ENCODE measurements around the gene STARD13. TPM values are rescaled to one million over a fixed set of nuclear protein-coding genes. Genes with fewer than 3 reads are reported as not detected.

The STARD13 gene
- total RNA-seq, 2 experiments from 2014 or later: not detected

- ATAC-seq (no peak), DNase-seq (no peak)
- Mint-ChIP-seq H3K4me1 (ENCODE audit: low read depth) (no peaks in the 10 kb centered on the region), H3K27me3 (peaks cover 2% of the 10 kb centered on the region), H3K4me3 (no peak overlapping the region), H3K9me3 (no peaks in the 10 kb centered on the region), H3K27ac (no peak overlapping the region), H3K36me3 (ENCODE audit: low read depth) (no peaks in the 10 kb centered on the region)
- ChIA-PET POLR2A (no interaction called here), CTCF (no interaction called here)
- TF ChIP-seq, protein P1, sequence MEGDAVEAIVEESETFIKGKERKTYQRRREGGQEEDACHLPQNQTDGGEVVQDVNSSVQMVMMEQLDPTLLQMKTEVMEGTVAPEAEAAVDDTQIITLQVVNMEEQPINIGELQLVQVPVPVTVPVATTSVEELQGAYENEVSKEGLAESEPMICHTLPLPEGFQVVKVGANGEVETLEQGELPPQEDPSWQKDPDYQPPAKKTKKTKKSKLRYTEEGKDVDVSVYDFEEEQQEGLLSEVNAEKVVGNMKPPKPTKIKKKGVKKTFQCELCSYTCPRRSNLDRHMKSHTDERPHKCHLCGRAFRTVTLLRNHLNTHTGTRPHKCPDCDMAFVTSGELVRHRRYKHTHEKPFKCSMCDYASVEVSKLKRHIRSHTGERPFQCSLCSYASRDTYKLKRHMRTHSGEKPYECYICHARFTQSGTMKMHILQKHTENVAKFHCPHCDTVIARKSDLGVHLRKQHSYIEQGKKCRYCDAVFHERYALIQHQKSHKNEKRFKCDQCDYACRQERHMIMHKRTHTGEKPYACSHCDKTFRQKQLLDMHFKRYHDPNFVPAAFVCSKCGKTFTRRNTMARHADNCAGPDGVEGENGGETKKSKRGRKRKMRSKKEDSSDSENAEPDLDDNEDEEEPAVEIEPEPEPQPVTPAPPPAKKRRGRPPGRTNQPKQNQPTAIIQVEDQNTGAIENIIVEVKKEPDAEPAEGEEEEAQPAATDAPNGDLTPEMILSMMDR (IDR thresholded peaks at IDR 0.05): no peak
- intact Hi-C loops (cut with micrococcal nuclease): no loop called here
Measured at GRCh38 chr13:33322543-33322809, 36.9 kb upstream of the STARD13 start.

GRCh38 chr13:33321686-33322542, 36.4 kb upstream of the STARD13 start:
- CTCF ChIA-PET: no interaction called here
- intact Hi-C loops (cut with micrococcal nuclease): no loop called here
- no peaks in the 10 kb centered on the region for H3K4me1 Mint-ChIP-seq (ENCODE audit: low read depth)
- no peak for ATAC-seq
- H3K36me3 Mint-ChIP-seq (ENCODE audit: low read depth): no peaks in the 10 kb centered on the region
- H3K27me3 Mint-ChIP-seq: peaks cover 7% of the 10 kb centered on the region
- POLR2A ChIA-PET: no interaction called here
- H3K4me3 Mint-ChIP-seq: no peak overlapping the region
- TF ChIP-seq, protein P1 (IDR thresholded peaks at IDR 0.05): no peak
- H3K27ac Mint-ChIP-seq: no peak overlapping the region
- no peak for DNase-seq
- H3K9me3 Mint-ChIP-seq: no peaks in the 10 kb centered on the region

- Mint-ChIP-seq H3K4me1 (ENCODE audit: low read depth) (no peaks in the 10 kb centered on the region), H3K27me3 (peaks cover 7% of the 10 kb centered on the region), H3K4me3 (no peak overlapping the region), H3K36me3 (ENCODE audit: low read depth) (no peaks in the 10 kb centered on the region), H3K27ac (no peak overlapping the region), H3K9me3 (no peaks in the 10 kb centered on the region)
- intact Hi-C loops (cut with micrococcal nuclease): no loop called here
- POLR2A ChIA-PET: no interaction called here
- CTCF ChIA-PET: no interaction called here
- TF ChIP-seq, protein P1 (IDR thresholded peaks at IDR 0.05): no peak
- ATAC-seq: no peak
- no peak for DNase-seq
Measured at GRCh38 chr13:33319859-33320258, 34.3 kb upstream of the STARD13 start.

GRCh38 chr13:33318744-33319143, 33.2 kb upstream of the STARD13 start:
- Mint-ChIP-seq H3K4me3 (no peak overlapping the region), H3K9me3 (no peaks in the 10 kb centered on the region), H3K4me1 (ENCODE audit: low read depth) (no peaks in the 10 kb centered on the region), H3K36me3 (ENCODE audit: low read depth) (no peaks in the 10 kb centered on the region), H3K27ac (no peak overlapping the region), H3K27me3 (peaks cover 7% of the 10 kb centered on the region)
- no peak for ATAC-seq
- ChIA-PET POLR2A (no interaction called here), CTCF (no interaction called here)
- intact Hi-C loops (cut with micrococcal nuclease): no loop called here
- TF ChIP-seq, protein P1 (IDR thresholded peaks at IDR 0.05): no peak
- no peak for DNase-seq

DNA sequence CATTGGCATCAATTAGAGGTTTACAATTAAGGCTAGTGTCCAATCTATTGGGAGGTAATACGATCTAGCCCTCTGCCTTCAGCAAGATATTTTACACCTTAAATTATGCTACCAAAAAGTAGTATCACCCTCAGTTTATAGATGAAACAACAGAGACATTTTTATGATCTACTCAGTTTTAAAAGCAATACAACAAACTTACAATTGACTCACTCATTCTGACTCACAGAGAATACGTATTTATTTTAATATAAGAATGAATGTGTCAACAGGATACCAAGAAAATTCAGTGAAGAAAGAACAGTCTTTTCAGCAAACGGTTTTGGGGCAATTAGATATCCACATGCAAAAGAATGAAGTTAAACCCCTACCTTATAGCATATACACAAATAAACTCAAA, 32.5 kb upstream of the STARD13 start:
- no peak overlapping the region for H3K4me3 Mint-ChIP-seq
- intact Hi-C loops (cut with micrococcal nuclease): no loop called here
- H3K27ac Mint-ChIP-seq: no peak overlapping the region
- no peaks in the 10 kb centered on the region for H3K9me3 Mint-ChIP-seq
- peaks cover 9% of the 10 kb centered on the region for H3K27me3 Mint-ChIP-seq
- ATAC-seq: no peak
- DNase-seq: no peak
- no peaks in the 10 kb centered on the region for H3K36me3 Mint-ChIP-seq (ENCODE audit: low read depth)
- TF ChIP-seq, protein P1 (IDR thresholded peaks at IDR 0.05): no peak
- CTCF ChIA-PET: no interaction called here
- POLR2A ChIA-PET: no interaction called here
- no peaks in the 10 kb centered on the region for H3K4me1 Mint-ChIP-seq (ENCODE audit: low read depth)
